Measurements from ENCODE around the gene STARD3.

STARD3 gene

GRCh38 chr17:39640591-39641031 is 3.7 kb downstream of the STARD3 start:
- H3K4me3 ChIP-seq (ENCODE audit: low read depth, low read length) = no peak overlapping the region
- no peak for DNase-seq (ENCODE audit: low read depth)
- no peak for TF ChIP-seq CTCF (IDR thresholded peaks at IDR 0.05; ENCODE audit: control insufficient read depth, extremely low read depth, insufficient read depth)

GRCh38 chr17:39641097-39641496 is 4.2 kb downstream of the STARD3 start:
- no peak for TF ChIP-seq CTCF (IDR thresholded peaks at IDR 0.05; ENCODE audit: control insufficient read depth, extremely low read depth, insufficient read depth)
- no peak overlapping the region for H3K4me3 ChIP-seq (ENCODE audit: low read depth, low read length)

GRCh38 chr17:39641883-39642282 is 4.9 kb downstream of the STARD3 start:
- DNase-seq (ENCODE audit: low read depth) = no peak
- no peak for TF ChIP-seq CTCF (IDR thresholded peaks at IDR 0.05; ENCODE audit: control insufficient read depth, extremely low read depth, insufficient read depth)
- H3K4me3 ChIP-seq (ENCODE audit: low read depth, low read length) = no peak overlapping the region

More at GRCh38 chr17:39641097-39641496, 4.2 kb downstream of the STARD3 start:
- no peak for DNase-seq (ENCODE audit: low read depth)

- TF ChIP-seq CTCF (IDR thresholded peaks at IDR 0.05; ENCODE audit: control insufficient read depth, extremely low read depth, insufficient read depth) = no peak
Observed at GRCh38 chr17:39642291-39643074, 5.5 kb downstream of the STARD3 start.

GRCh38 chr17:39643271-39643670 is 6.3 kb downstream of the STARD3 start:
- DNase-seq (ENCODE audit: low read depth) = no peak
- no peak overlapping the region for H3K4me3 ChIP-seq (ENCODE audit: low read depth, low read length)
- TF ChIP-seq CTCF (IDR thresholded peaks at IDR 0.05; ENCODE audit: control insufficient read depth, extremely low read depth, insufficient read depth) = no peak

More at GRCh38 chr17:39642291-39643074, 5.5 kb downstream of the STARD3 start:
- H3K4me3 ChIP-seq (ENCODE audit: low read depth, low read length) = no peak overlapping the region
- DNase-seq (ENCODE audit: low read depth) = no peak

- no peak for TF ChIP-seq CTCF (IDR thresholded peaks at IDR 0.05; ENCODE audit: control insufficient read depth, extremely low read depth, insufficient read depth)
- H3K4me3 ChIP-seq (ENCODE audit: low read depth, low read length) = no peak overlapping the region
- DNase-seq (ENCODE audit: low read depth) = no peak
Observed at GRCh38 chr17:39647256-39647655, 10.3 kb downstream of the STARD3 start.
